HG03457 (cell line): ENCODE measurements around the gene HLX.

Experiments used
- ATAC-seq: cut with Tn5 transposase; IDR thresholded peaks from one replicate; pipeline ENCODE4 v1.9.1; 2021; ENCODE audit warnings: moderate number of reproducible peaks; ENCODE audit not compliant: unreplicated experiment

Gene HLX

GRCh38 chr1:220895412-220895946, 16.2 kb downstream of the HLX start:
- no peak for ATAC-seq

- ATAC-seq, result no peak
Observed at GRCh38 chr1:220896092-220896491, 16.8 kb downstream of the HLX start.

GRCh38 chr1:220900842-220901241, 21.6 kb downstream of the HLX start:
- ATAC-seq, result no peak

- ATAC-seq, result no peak
Observed at GRCh38 chr1:220901881-220902280, 22.6 kb downstream of the HLX start.

- ATAC-seq, result no peak
Observed at GRCh38 chr1:220902916-220903315, 23.7 kb downstream of the HLX start.

- no peak for ATAC-seq
Observed at GRCh38 chr1:220904876-220905275, 25.6 kb downstream of the HLX start.

- ATAC-seq, result no peak
Observed at GRCh38 chr1:220905650-220906560, 26.7 kb downstream of the HLX start.

- ATAC-seq, result no peak
Observed at GRCh38 chr1:220906561-220907334, 27.5 kb downstream of the HLX start.

- no peak for ATAC-seq
Observed at GRCh38 chr1:220908757-220909156, 29.5 kb downstream of the HLX start.

- ATAC-seq, result no peak
Observed at GRCh38 chr1:220910021-220910420, 30.8 kb downstream of the HLX start.

- ATAC-seq, result no peak
Observed at GRCh38 chr1:220914283-220915116, 35.3 kb downstream of the HLX start.

- no peak for ATAC-seq
Observed at GRCh38 chr1:220915117-220915440, 35.8 kb downstream of the HLX start.

GRCh38 chr1:220915954-220916353, 36.7 kb downstream of the HLX start:
- ATAC-seq, result no peak

- no peak for ATAC-seq
Observed at GRCh38 chr1:220917101-220917500, 37.9 kb downstream of the HLX start.

- ATAC-seq, result no peak
Observed at GRCh38 chr1:220917535-220918209, 38.4 kb downstream of the HLX start.

GRCh38 chr1:220918285-220918951, 39.2 kb downstream of the HLX start:
- no peak for ATAC-seq

GRCh38 chr1:220920967-220921366, 41.7 kb downstream of the HLX start:
- ATAC-seq, result no peak

GRCh38 chr1:220921498-220921897, 42.3 kb downstream of the HLX start:
- ATAC-seq, result no peak

GRCh38 chr1:220921971-220922635, 42.9 kb downstream of the HLX start:
- ATAC-seq, result no peak
